ENCODE results near the gene SGSH. TPM values are rescaled to one million over a fixed set of nuclear protein-coding genes. Genes with fewer than 3 reads are reported as not detected.

The SGSH gene
- polyA plus RNA-seq, 4 donors = 28.4 to 54.6 (median 35.8) TPM

GRCh38 chr17:80190716-80191115 lies 29.4 kb downstream of the SGSH start:
- DNase-seq (ENCODE audit: low read depth in 4 of 4, low spot score in 3 of 4) = no peak

- no peak for DNase-seq (ENCODE audit: low read depth in 4 of 4, low spot score in 3 of 4)
Observed at GRCh38 chr17:80189611-80190010, 30.5 kb downstream of the SGSH start.

- DNase-seq (ENCODE audit: low read depth in 4 of 4, low spot score in 3 of 4) = no peak
Observed at GRCh38 chr17:80187515-80187941, 32.6 kb downstream of the SGSH start.

GRCh38 chr17:80187090-80187489 lies 33.0 kb downstream of the SGSH start:
- no peak for DNase-seq (ENCODE audit: low read depth in 4 of 4, low spot score in 3 of 4)

GRCh38 chr17:80185968-80186367 lies 34.2 kb downstream of the SGSH start:
- DNase-seq (ENCODE audit: low read depth in 4 of 4, low spot score in 3 of 4) = no peak

GRCh38 chr17:80184423-80184714 lies 35.8 kb downstream of the SGSH start:
- no peak for DNase-seq (ENCODE audit: low read depth in 4 of 4, low spot score in 3 of 4)

GRCh38 chr17:80183581-80184422 lies 36.3 kb downstream of the SGSH start:
- DNase-seq (ENCODE audit: low read depth in 4 of 4, low spot score in 3 of 4) = no peak

GRCh38 chr17:80182845-80183223 lies 37.3 kb downstream of the SGSH start:
- no peak for DNase-seq (ENCODE audit: low read depth in 4 of 4, low spot score in 3 of 4)

- DNase-seq (ENCODE audit: low read depth in 4 of 4, low spot score in 3 of 4) = no peak
Observed at GRCh38 chr17:80182118-80182844, 37.9 kb downstream of the SGSH start.

- no peak for DNase-seq (ENCODE audit: low read depth in 4 of 4, low spot score in 3 of 4)
Observed at GRCh38 chr17:80181431-80181830, 38.7 kb downstream of the SGSH start.

- no peak for DNase-seq (ENCODE audit: low read depth in 4 of 4, low spot score in 3 of 4)
Observed at GRCh38 chr17:80180192-80180591, 39.9 kb downstream of the SGSH start.

GRCh38 chr17:80177986-80178595 lies 42.0 kb downstream of the SGSH start:
- DNase-seq (ENCODE audit: low read depth in 4 of 4, low spot score in 3 of 4) = no peak

- DNase-seq (ENCODE audit: low read depth in 4 of 4, low spot score in 3 of 4) = no peak
Observed at GRCh38 chr17:80176757-80177156, 43.4 kb downstream of the SGSH start.

GRCh38 chr17:80173916-80174315 lies 46.2 kb downstream of the SGSH start:
- no peak for DNase-seq (ENCODE audit: low read depth in 4 of 4, low spot score in 3 of 4)

- no peak for DNase-seq (ENCODE audit: low read depth in 4 of 4, low spot score in 3 of 4)
Observed at GRCh38 chr17:80173126-80173525, 47.0 kb downstream of the SGSH start.

- DNase-seq (ENCODE audit: low read depth in 4 of 4, low spot score in 3 of 4) = no peak
Observed at GRCh38 chr17:80171681-80172080, 48.5 kb downstream of the SGSH start.

- DNase-seq (ENCODE audit: low read depth in 4 of 4, low spot score in 3 of 4) = no peak
Observed at GRCh38 chr17:80169784-80170500, 50.2 kb downstream of the SGSH start, which contains the start of gene CARD14. CARD14 (plus strand) TSS chr17:80170030; CDS start chr17:80181439, 11,409 bp downstream.

GRCh38 chr17:80169107-80169506 lies 51.0 kb downstream of the SGSH start:
- no peak for DNase-seq (ENCODE audit: low read depth in 4 of 4, low spot score in 3 of 4)

- no peak for DNase-seq (ENCODE audit: low read depth in 4 of 4, low spot score in 3 of 4)
Observed at GRCh38 chr17:80168371-80168770, 51.8 kb downstream of the SGSH start.

- DNase-seq (ENCODE audit: low read depth in 4 of 4, low spot score in 3 of 4) = no peak
Observed at GRCh38 chr17:80166446-80166845, 53.7 kb downstream of the SGSH start.

GRCh38 chr17:80164185-80164584 lies 55.9 kb downstream of the SGSH start:
- no peak for DNase-seq (ENCODE audit: low read depth in 4 of 4, low spot score in 3 of 4)
